Peyer's patch (tissue), 4 donors: ENCODE measurements around the gene FNDC3B. TPM values are rescaled to one million over a fixed set of nuclear protein-coding genes. Genes with fewer than 3 reads are reported as not detected.

ENCODE experiments used
- DNase-seq, 3 donors: peaks; one replicate each; pipeline ENCODE4 v3.0.0-alpha.2; 2017 to 2019
- H3K27ac ChIP-seq, 4 donors: fragments of 200-600 bp; sonication (generic); one replicate each; pipeline ENCODE4 v1.5.1; 2016 to 2019
- H3K27me3 ChIP-seq, 2 donors: fragments of 200-600 bp; sonication (generic); one replicate each; pipeline ENCODE4 v1.5.1; 2019
- H3K36me3 ChIP-seq, 3 donors: fragments of 200-600 bp; sonication (generic); one replicate each; pipeline ENCODE4 v1.5.1; 2016 to 2019
- H3K4me1 ChIP-seq, 4 donors: fragments of 200-600 bp; sonication (generic); one replicate each; pipeline ENCODE4 v1.5.1; 2016 to 2019
- H3K4me3 ChIP-seq, 4 donors: fragments of 200-600 bp; sonication (generic); 1 replicate in 3 of 4; 2 replicates in 1 of 4; pipeline ENCODE4 v1.5.1; 2016 to 2019; ENCODE audit warnings: mild to moderate bottlenecking in 1 of 4
- H3K9me3 ChIP-seq, 4 donors: fragments of 200-600 bp; sonication (generic); one replicate each; pipeline ENCODE4 v1.5.1; 2016 to 2019; ENCODE audit warnings: mild to moderate bottlenecking in 1 of 4
- CTCF ChIP-seq, 6 experiments: fragments of 450-650 bp in 4 of 6; fragments of 200-600 bp in 2 of 6; sonication (generic) in 1 of 6; IDR thresholded peaks; one replicate each; pipeline ENCODE4 v1.5.1; 2017 to 2019; ENCODE audit warnings: antibody characterized with exemption in 6 of 6, mild to moderate bottlenecking in 3 of 6, moderate library complexity in 1 of 6
- POLR2A ChIP-seq, 2 donors: fragments of 450-650 bp; IDR thresholded peaks; one replicate each; pipeline ENCODE4 v1.5.1; 2017; ENCODE audit warnings: antibody characterized with exemption in 2 of 2, mild to moderate bottlenecking in 2 of 2, moderate library complexity in 2 of 2
- total RNA-seq, 4 donors: library from RNA; depleted of rRNA; stranded (reverse); fragments of >200 nt; gene quantifications; one replicate each; pipeline ENCODE4 v1.1.0, GENCODE V29; 2016

The FNDC3B gene
- total RNA-seq, 4 donors from 2014 or later: 28.7 to 74.3 (median 54.6) TPM

GRCh38 chr3:172074032-172074431 is 34.7 kb downstream of the FNDC3B start:
- H3K36me3 ChIP-seq: no peaks in the 10 kb centered on the region
- H3K27ac ChIP-seq: no peak overlapping the region
- H3K4me3 ChIP-seq: no peak overlapping the region
- H3K9me3 ChIP-seq: no peaks in the 10 kb centered on the region
- DNase-seq: no peak
- no peaks in the 10 kb centered on the region for H3K27me3 ChIP-seq
- peaks cover 0 to 17% (median 2%) of the 10 kb centered on the region in 4 donors for H3K4me1 ChIP-seq
- no peak for TF ChIP-seq POLR2A (IDR thresholded peaks at IDR 0.05)
- TF ChIP-seq CTCF (IDR thresholded peaks at IDR 0.05): no peak

- no peaks in the 10 kb centered on the region for H3K9me3 ChIP-seq
- H3K27ac ChIP-seq: no peak overlapping the region
- DNase-seq: no peak
- H3K4me3 ChIP-seq: no peak overlapping the region
- TF ChIP-seq CTCF (IDR thresholded peaks at IDR 0.05) (no peak), POLR2A (IDR thresholded peaks at IDR 0.05) (no peak)
- H3K27me3 ChIP-seq: no peaks in the 10 kb centered on the region
- peaks cover 0 to 15% (median 2%) of the 10 kb centered on the region in 4 donors for H3K4me1 ChIP-seq
- H3K36me3 ChIP-seq: no peaks in the 10 kb centered on the region
These were observed 35.2 kb downstream of the FNDC3B start for GRCh38 chr3:172074586-172074985.

GRCh38 chr3:172076212-172076611 is 36.8 kb downstream of the FNDC3B start:
- TF ChIP-seq POLR2A (IDR thresholded peaks at IDR 0.05) (no peak), CTCF (IDR thresholded peaks at IDR 0.05) (no peak)
- no peak for DNase-seq
- H3K4me3 ChIP-seq: no peak overlapping the region
- H3K27me3 ChIP-seq: no peaks in the 10 kb centered on the region
- peaks cover 0 to 15% (median 2%) of the 10 kb centered on the region in 4 donors for H3K4me1 ChIP-seq
- H3K36me3 ChIP-seq: no peaks in the 10 kb centered on the region
- no peak overlapping the region for H3K27ac ChIP-seq
- no peaks in the 10 kb centered on the region for H3K9me3 ChIP-seq

GRCh38 chr3:172077197-172077757 is 37.9 kb downstream of the FNDC3B start:
- TF ChIP-seq CTCF (IDR thresholded peaks at IDR 0.05) (no peak), POLR2A (IDR thresholded peaks at IDR 0.05) (no peak)
- Histone ChIP-seq H3K36me3 (no peaks in the 10 kb centered on the region), H3K27ac (no peak overlapping the region), H3K4me1 (peaks cover 0 to 15% (median 2%) of the 10 kb centered on the region in 4 donors), H3K27me3 (no peaks in the 10 kb centered on the region), H3K9me3 (no peaks in the 10 kb centered on the region), H3K4me3 (no peak overlapping the region)
- no peak for DNase-seq

GRCh38 chr3:172078244-172078643 is 38.9 kb downstream of the FNDC3B start:
- TF ChIP-seq POLR2A (IDR thresholded peaks at IDR 0.05): no peak
- TF ChIP-seq CTCF (IDR thresholded peaks at IDR 0.05): no peak
- Histone ChIP-seq H3K4me1 (peaks cover 0 to 14% (median 2%) of the 10 kb centered on the region in 4 donors), H3K27me3 (no peaks in the 10 kb centered on the region), H3K36me3 (no peaks in the 10 kb centered on the region), H3K9me3 (no peaks in the 10 kb centered on the region), H3K4me3 (no peak overlapping the region), H3K27ac (peak overlapping the region in 1 of 4 donors; percentile 59)
- DNase-seq: no peak
